ENCODE data around the gene GALNT2. TPM values are rescaled to one million over a fixed set of nuclear protein-coding genes. Genes with fewer than 3 reads are reported as not detected.
A peak's percentile ranks its signal among the peaks of the same experiment; 100 is the strongest.

The GALNT2 gene
- polyA plus RNA-seq, 1 of the 3 experiments (the other 2 are of a cell fraction): 118 TPM

DNA sequence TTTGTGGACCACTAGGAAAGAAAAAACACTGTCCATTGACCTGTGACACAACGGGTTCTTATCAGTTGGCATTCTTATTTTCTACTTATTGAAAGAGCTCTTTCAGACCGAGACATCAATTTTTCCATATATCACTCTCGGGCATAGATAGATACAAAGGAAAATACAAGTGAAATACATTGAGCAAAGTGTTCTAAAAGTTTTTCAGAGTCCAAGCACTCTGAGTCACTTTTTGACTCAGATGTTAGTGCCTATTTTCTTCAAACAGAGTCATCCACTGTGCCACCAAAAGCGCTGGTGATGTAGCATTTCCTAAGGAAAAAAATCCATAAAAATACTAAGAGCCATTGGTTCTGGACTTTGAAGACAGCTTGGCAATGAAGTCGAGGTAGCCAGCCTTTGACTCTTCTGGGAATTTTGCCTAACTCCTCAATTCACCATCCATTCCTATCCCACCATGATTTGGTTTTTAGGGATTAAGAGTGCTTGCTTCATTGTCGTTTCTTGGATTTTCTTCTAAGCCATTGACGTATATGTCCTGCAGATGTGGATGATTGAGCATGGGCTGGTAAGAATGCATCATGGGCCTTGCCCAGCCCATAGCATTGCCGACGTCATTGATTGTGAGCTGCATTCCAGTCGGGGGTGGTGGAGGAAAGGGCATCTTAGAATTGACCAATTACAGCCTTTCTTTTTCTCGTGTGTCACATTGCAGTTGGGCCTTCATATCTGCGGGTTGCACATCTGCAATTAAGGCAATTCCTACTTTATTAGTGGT lies 10.6 kb downstream of the GALNT2 start (continued):
- no peak for TF ChIP-seq RXRA (IDR thresholded peaks at IDR 0.05; ENCODE audit: borderline replicate concordance, low read depth)
- no peak for TF ChIP-seq EZH2phosphoT487 (IDR thresholded peaks at IDR 0.05; ENCODE audit: borderline replicate concordance, low read depth)
- TF ChIP-seq YY1 (IDR thresholded peaks at IDR 0.05; ENCODE audit: low read depth): no peak
- no peak for TF ChIP-seq RCOR1 (IDR thresholded peaks at IDR 0.05; ENCODE audit: low read length)

- H3K27me3 ChIP-seq (ENCODE audit: insufficient read depth): no peaks in the 10 kb centered on the region
- no peaks in the 10 kb centered on the region for H3K9me3 ChIP-seq
- H2AFZ ChIP-seq (ENCODE audit: low read depth): no peak overlapping the region
- H3K27ac ChIP-seq (ENCODE audit: low read depth in 2 of 2, low read length in 1 of 2): peak overlapping the region in 1 of 2 experiments; percentile 73; a peak in 2 of 4 replicates
- H3K4me1 ChIP-seq (ENCODE audit: control insufficient read depth in 1 of 2, insufficient read depth in 2 of 2, low read depth in 1 of 2, low read length in 1 of 2): peaks cover 31 to 41% of the 10 kb centered on the region in 2 experiments
- ChIA-PET POLR2A (no interaction called here), CTCF (no interaction called here)
- H3K36me3 ChIP-seq (replicated peaks in 1 of 2; ENCODE audit: control insufficient read depth in 1 of 2, insufficient read depth in 2 of 2, low read length in 1 of 2): peaks cover 0 to 3% of the 10 kb centered on the region in 2 experiments
- peaks cover 14% of the 10 kb centered on the region for H4K20me1 ChIP-seq (ENCODE audit: insufficient read depth)
- TF ChIP-seq GATA2 (CRISPR knock-in tag; IDR thresholded peaks at IDR 0.05) (no peak), ELF1 (IDR thresholded peaks at IDR 0.05) (no peak), TCF12 (IDR thresholded peaks at IDR 0.05) (no peak), RCOR1 (IDR thresholded peaks at IDR 0.05; ENCODE audit: low read length) (no peak), TAF1 (IDR thresholded peaks at IDR 0.05; ENCODE audit: borderline replicate concordance, low read depth, low read length) (no peak), EP300 (IDR thresholded peaks at IDR 0.05; ENCODE audit: borderline replicate concordance in 1 of 2, low read depth in 1 of 2, low read length in 1 of 2) (no peak), TEAD4 (IDR thresholded peaks at IDR 0.05; ENCODE audit: borderline replicate concordance, insufficient read depth) (no peak), POLR2AphosphoS5 (IDR thresholded peaks at IDR 0.05; ENCODE audit: low read depth, low read length) (no peak), NFIC (IDR thresholded peaks at IDR 0.05; ENCODE audit: borderline replicate concordance) (no peak)
- TF ChIP-seq, protein P1, sequence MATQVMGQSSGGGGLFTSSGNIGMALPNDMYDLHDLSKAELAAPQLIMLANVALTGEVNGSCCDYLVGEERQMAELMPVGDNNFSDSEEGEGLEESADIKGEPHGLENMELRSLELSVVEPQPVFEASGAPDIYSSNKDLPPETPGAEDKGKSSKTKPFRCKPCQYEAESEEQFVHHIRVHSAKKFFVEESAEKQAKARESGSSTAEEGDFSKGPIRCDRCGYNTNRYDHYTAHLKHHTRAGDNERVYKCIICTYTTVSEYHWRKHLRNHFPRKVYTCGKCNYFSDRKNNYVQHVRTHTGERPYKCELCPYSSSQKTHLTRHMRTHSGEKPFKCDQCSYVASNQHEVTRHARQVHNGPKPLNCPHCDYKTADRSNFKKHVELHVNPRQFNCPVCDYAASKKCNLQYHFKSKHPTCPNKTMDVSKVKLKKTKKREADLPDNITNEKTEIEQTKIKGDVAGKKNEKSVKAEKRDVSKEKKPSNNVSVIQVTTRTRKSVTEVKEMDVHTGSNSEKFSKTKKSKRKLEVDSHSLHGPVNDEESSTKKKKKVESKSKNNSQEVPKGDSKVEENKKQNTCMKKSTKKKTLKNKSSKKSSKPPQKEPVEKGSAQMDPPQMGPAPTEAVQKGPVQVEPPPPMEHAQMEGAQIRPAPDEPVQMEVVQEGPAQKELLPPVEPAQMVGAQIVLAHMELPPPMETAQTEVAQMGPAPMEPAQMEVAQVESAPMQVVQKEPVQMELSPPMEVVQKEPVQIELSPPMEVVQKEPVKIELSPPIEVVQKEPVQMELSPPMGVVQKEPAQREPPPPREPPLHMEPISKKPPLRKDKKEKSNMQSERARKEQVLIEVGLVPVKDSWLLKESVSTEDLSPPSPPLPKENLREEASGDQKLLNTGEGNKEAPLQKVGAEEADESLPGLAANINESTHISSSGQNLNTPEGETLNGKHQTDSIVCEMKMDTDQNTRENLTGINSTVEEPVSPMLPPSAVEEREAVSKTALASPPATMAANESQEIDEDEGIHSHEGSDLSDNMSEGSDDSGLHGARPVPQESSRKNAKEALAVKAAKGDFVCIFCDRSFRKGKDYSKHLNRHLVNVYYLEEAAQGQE (IDR thresholded peaks at IDR 0.05; ENCODE audit: low read depth, low read length): no peak
- TF ChIP-seq, protein P2, sequence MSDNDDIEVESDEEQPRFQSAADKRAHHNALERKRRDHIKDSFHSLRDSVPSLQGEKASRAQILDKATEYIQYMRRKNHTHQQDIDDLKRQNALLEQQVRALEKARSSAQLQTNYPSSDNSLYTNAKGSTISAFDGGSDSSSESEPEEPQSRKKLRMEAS (IDR thresholded peaks at IDR 0.05; ENCODE audit: low read depth): no peak
- H3K9me2 ChIP-seq: no peaks in the 10 kb centered on the region
- H3F3A ChIP-seq (replicated peaks; ENCODE audit: insufficient read depth): peaks cover 37% of the 10 kb centered on the region
- H3K9ac ChIP-seq: peak overlapping the region; percentile 17; the same call in 1 of the 2 replicates
- no peak overlapping the region for H3K4me3 ChIP-seq (ENCODE audit: low read depth in 2 of 2, low read length in 1 of 2)
- H3K79me2 ChIP-seq (ENCODE audit: insufficient read depth): peaks cover 96% of the 10 kb centered on the region
- DNase-seq: no peak
- H3K4me2 ChIP-seq: peak overlapping the region; percentile 23; the same call in 1 of the 2 replicates
- 89% methylated on average over 8 of the region's 10 CpGs for WGBS (ENCODE audit: low lambda C conversion rate)
Observed at GRCh38 chr1:230079199-230080024, 12.4 kb downstream of the GALNT2 start.
